ENCODE data around the gene TRABD2A.

GRCh38 chr2:84925724-84926376, 45.0 kb upstream of the TRABD2A start:
- peak; percentile 98 for TF ChIP-seq CTCF (conservative IDR thresholded peaks at IDR 0.05; ENCODE audit: low read length)
- no peak for TF ChIP-seq EZH2phosphoT487 (IDR thresholded peaks at IDR 0.05; ENCODE audit: borderline replicate concordance)

Data from Loucy (cell line).